Measurements from ENCODE around the gene ANKRD6.

Gene ANKRD6

GRCh38 chr6:89605861-89606260 is 172.9 kb downstream of the ANKRD6 start:
- DNase-seq (ENCODE audit: low read depth): no peak
- no peak overlapping the region for H3K4me3 ChIP-seq (ENCODE audit: control insufficient read depth, low read depth, low read length)
- TF ChIP-seq CTCF (conservative IDR thresholded peaks at IDR 0.05; ENCODE audit: control insufficient read depth, insufficient read depth, low read depth, low read length): no peak

- peak; percentile 32 for DNase-seq (ENCODE audit: low read depth)
- TF ChIP-seq CTCF (conservative IDR thresholded peaks at IDR 0.05; ENCODE audit: control insufficient read depth, insufficient read depth, low read depth, low read length): peak; percentile 78
Measured at GRCh38 chr6:89610149-89610642, 177.2 kb downstream of the ANKRD6 start.

GRCh38 chr6:89611666-89612065 is 178.7 kb downstream of the ANKRD6 start:
- DNase-seq (ENCODE audit: low read depth): peak; percentile 29
- H3K4me3 ChIP-seq (ENCODE audit: control insufficient read depth, low read depth, low read length): no peak overlapping the region
- no peak for TF ChIP-seq CTCF (conservative IDR thresholded peaks at IDR 0.05; ENCODE audit: control insufficient read depth, insufficient read depth, low read depth, low read length)

More at GRCh38 chr6:89610149-89610642, 177.2 kb downstream of the ANKRD6 start:
- no peak overlapping the region for H3K4me3 ChIP-seq (ENCODE audit: control insufficient read depth, low read depth, low read length)

- no peak for DNase-seq (ENCODE audit: low read depth)
- no peak overlapping the region for H3K4me3 ChIP-seq (ENCODE audit: control insufficient read depth, low read depth, low read length)
- TF ChIP-seq CTCF (conservative IDR thresholded peaks at IDR 0.05; ENCODE audit: control insufficient read depth, insufficient read depth, low read depth, low read length): no peak
Measured at GRCh38 chr6:89612121-89612520, 179.2 kb downstream of the ANKRD6 start.

GRCh38 chr6:89613790-89614189 is 180.8 kb downstream of the ANKRD6 start:
- TF ChIP-seq CTCF (conservative IDR thresholded peaks at IDR 0.05; ENCODE audit: control insufficient read depth, insufficient read depth, low read depth, low read length): no peak
- H3K4me3 ChIP-seq (ENCODE audit: control insufficient read depth, low read depth, low read length): no peak overlapping the region
- DNase-seq (ENCODE audit: low read depth): no peak

GRCh38 chr6:89615882-89616281 is 182.9 kb downstream of the ANKRD6 start:
- no peak overlapping the region for H3K4me3 ChIP-seq (ENCODE audit: control insufficient read depth, low read depth, low read length)
- no peak for TF ChIP-seq CTCF (conservative IDR thresholded peaks at IDR 0.05; ENCODE audit: control insufficient read depth, insufficient read depth, low read depth, low read length)

GRCh38 chr6:89616531-89616930 is 183.6 kb downstream of the ANKRD6 start:
- no peak for TF ChIP-seq CTCF (conservative IDR thresholded peaks at IDR 0.05; ENCODE audit: control insufficient read depth, insufficient read depth, low read depth, low read length)
- no peak for DNase-seq (ENCODE audit: low read depth)
- H3K4me3 ChIP-seq (ENCODE audit: control insufficient read depth, low read depth, low read length): no peak overlapping the region

More at GRCh38 chr6:89615882-89616281, 182.9 kb downstream of the ANKRD6 start:
- no peak for DNase-seq (ENCODE audit: low read depth)
